Measurements from ENCODE around the gene JADE2.
"Not testable (repeated sequence)": the region's sequence is repeated elsewhere in the genome, so short reads cannot be mapped to it uniquely, and the experiment has no call there.

The JADE2 gene

DNA sequence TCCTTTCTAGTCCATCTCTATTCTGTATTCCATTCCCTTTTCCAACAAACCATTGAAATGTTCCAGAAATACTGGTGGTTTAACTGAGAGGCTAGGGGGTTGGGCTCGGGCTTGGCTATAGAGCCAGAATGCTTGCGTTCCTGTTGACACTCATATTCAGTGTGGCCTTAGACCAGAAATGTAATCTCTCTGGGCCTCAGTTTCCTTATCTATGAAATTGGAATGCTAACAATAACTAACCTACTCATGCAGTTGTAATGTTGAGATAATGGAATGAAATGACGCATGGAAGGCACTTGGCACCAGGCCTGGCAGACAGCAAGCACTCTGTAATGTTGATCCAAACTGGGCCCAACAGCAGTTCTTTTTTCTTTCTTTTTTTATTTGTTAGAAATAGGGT is 26.8 kb downstream of the JADE2 start:
- DNase-seq (ENCODE audit: low spot score) = no peak

DNA sequence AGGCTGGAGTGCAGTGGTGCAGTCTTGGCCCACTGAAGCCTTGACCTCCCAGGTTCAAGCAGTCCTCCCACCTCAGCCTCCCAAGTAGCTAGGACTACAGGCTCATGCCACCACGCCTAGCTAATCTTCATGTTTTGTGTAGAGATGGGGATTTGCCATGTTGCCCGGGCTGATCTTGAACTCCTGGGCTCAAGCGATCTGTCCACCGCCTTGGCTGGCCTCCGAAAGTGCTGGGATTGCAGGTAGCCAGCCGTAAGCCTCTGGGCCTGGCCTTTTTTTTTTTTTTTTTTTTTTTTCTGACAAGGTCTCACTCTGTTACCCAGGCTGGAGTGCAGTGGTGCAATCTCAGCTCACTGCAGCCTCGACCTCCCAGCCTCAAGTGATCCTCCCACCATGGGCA is 27.2 kb downstream of the JADE2 start:
- not testable (repeated sequence) for DNase-seq (ENCODE audit: low spot score)

DNA sequence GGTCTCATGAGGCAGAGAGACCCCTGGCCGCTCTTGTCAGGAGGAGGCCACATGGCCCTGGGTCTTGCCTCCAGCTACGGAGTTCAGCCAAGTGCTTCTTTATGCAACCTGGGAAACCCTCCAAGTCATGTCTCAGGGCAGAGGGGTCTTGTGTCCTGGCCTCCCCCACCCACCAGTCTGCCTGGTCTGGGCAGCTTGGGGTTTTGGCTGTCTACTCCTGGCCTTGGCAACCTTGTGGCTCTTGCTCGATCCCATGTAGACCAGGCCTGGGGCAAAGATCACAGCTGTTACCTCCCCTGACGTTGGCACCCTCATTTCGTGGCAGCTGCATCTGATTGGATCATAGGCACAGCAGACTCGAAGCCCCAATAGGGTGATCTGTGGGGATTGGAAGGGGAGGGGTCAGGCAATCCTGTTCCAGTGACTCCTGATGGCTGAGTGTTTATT is 28.4 kb downstream of the JADE2 start:
- no peak for DNase-seq (ENCODE audit: low spot score)

DNA sequence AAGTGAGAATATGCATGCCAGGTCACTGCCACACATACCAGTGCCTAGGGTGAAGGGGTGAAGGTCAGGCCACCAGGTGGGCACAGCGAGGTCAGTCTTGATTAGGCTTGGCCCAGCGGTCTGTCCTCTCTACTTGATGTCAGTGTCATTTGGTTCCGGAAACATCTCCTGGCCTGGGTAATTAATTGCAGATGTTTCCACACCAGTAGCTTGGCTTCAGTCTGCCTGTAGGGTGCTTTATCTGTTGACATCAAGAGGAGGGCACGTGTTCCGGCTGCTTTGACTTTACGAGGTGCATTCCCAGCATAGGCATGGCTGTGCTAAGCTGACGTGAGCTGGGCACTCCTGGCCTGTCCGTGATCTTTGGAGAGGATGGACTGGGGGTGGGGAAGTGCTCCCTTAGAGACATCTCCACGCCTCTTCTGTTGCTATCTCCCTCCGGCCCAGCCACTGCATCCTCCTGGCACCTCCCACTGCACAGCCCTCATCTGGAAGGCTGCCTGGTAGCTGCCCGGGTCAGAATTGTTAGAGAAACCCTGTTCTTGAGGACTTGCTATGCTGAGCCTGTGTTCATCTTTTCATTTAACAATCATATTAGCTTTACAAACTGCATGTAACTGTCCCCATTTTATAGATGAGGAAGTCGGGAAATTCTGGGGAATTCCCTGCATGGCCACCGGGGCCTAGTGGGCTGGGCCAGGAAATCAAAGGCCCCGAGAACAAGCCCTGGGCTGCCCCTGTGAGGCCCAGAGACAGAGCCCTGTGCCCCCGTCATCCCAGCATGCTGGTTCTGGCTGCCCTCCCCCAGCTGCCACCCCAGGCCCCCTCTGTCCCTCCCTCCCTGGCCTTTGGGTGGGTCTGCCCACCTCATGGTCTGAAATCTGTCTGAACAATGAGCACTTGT is 29.1 kb downstream of the JADE2 start:
- DNase-seq (ENCODE audit: low spot score) = no peak

DNA sequence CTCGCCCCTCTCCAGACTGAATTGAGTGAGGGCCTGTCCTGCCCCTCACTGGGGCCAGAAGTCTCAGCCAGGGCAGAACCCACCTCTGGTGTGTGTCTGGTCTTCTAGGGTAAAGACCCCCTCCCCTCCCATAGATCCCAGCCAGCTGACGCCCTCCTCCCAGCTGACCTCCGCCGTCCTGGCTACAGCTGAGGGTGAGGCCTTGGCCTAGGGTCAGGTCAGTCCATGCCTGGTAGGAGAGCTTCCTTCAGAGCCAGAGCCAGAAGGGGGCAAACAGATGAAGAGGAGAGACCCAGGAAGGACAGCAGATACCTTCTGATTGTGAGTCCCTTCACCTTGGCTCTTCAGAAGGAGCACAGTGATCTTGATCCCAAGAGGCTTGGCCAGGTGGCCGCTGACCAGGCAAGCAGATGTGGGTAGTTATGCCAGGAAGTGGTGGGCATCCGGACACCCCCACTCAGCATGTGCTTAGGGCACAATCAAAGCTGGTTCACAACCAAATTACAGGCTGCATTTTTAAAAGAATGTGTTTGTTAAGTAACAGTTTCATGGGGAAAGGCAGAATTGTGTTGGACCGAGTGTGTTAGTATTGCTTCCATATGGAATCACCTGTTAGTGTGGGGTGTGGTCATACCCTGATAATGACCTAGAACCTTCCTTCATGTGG is 29.9 kb downstream of the JADE2 start:
- DNase-seq (ENCODE audit: low spot score) = no peak

DNA sequence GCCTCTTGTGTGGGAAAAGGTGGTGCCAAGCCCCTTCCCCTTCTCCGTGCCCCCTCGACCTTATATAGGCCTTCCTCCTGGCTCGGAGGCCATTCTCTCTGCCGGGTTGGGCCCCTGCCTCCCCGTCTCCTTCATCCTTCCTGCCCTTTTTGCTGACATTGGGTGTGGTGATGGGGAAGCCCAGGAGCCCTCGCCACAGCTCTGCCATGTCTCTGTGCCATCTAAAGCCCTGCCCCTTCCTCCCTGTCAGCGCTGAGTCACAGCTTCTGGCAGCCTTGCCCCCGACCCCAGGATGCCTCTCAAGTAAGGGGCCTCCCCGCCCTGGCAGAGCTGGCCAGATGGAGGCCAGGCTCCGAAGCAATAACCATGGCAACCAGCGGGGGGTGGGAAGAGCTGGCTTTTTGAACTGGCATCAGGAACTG is 30.4 kb downstream of the JADE2 start:
- DNase-seq (ENCODE audit: low spot score) = peak; percentile 18

DNA sequence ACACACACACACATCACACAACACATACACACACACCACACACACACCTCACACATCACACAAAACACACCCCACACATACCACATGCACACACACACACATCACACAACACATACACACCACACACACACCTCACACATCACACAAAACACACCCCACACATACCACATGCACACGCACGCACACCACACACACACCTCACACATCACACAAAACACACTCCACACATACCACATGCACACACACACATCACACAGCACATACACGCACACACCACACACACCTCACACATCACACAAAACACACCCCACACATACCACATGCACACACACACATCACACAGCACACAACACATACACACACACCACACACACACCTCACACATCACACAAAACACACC is 31.1 kb downstream of the JADE2 start:
- DNase-seq (ENCODE audit: low spot score) = not testable (repeated sequence)

DNA sequence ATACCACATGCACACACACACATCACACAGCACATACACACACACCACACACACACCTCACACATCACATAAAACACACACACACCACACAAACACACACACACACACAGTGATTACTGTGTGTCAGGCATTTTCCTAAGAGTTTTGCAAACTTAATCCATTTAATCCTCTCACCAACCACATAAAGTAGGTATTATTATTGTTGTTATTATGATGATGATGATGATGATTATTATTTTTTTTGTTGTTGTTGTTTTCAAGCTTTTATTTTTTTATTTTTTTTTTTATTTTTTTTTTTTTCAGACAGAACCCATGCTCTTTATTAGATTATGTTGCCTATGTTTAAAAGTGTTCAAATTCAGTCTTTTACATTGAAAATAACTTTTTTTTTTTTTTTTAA is 31.5 kb downstream of the JADE2 start:
- no peak for DNase-seq (ENCODE audit: low spot score)

DNA sequence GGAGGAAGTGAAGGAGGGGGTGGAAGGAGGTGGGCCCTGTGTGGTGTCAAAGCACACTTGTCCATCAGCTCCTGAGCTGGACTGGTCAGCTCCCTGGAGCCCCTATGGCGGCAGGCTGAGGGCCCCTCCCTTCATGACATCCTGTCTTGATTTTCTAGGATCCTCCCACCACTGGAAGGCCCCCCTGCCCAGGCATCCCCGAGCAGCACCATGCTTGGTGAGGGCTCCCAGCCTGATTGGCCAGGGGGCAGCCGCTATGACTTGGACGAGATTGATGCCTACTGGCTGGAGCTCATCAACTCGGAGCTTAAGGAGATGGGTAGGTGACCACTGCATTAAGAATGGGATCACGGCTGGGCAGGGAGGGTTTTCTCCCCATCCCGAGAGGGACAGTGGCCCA is 34.2 kb downstream of the JADE2 start:
- DNase-seq (ENCODE audit: low spot score) = no peak

DNA sequence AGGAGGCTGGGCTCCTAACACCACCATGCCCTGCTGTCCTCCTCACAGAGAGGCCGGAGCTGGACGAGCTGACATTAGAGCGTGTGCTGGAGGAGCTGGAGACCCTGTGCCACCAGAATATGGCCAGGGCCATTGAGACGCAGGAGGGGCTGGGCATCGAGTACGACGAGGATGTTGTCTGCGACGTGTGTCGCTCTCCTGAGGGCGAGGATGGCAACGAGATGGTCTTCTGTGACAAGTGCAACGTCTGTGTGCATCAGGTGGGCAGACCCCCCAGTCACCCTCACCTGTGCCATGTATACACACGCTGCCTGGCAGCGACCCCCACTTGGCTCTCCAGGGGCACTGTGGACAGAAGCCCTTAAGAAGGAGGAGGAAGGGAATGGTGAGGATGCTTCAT is 35.2 kb downstream of the JADE2 start:
- DNase-seq (ENCODE audit: low spot score) = no peak

DNA sequence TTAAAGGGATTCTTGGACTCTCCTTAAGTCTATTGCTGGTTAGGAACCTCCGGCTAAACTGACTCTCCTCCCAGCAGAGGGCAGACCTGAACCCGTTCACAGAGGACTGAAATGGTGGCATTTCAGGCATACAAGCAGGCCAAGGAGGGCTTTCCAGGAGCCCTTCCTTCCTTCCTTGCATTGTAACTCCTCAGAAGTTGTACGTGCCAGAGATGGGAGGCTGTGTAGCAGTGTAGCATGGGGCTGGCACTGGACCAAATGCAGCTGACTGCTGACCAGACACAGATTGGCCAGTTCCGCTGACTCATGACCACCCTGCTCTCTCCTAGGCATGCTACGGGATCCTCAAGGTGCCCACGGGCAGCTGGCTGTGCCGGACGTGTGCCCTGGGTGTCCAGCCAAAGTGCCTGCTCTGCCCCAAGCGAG is 36.4 kb downstream of the JADE2 start:
- peak; percentile 71 for DNase-seq (ENCODE audit: low spot score)

DNA sequence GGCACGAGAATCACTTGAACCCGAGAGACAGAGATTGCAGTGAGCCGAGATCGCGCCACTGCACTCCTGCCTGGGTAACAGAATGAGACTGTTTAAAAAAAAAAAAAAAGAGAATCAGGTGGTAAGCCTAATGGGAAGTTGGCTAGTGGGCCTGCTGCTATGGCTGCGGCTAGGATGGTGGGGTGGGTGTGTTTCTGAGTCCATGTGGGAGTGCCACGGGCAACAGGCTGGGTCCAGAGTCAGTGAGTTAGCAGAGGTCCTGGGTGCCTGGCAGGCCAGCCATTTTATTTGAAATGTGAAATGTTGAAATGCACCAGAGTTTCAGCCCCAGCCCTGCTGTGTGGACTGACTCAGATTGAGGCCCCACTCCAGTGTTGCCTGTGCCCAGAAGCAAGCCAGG is 37.8 kb downstream of the JADE2 start:
- DNase-seq (ENCODE audit: low spot score) = no peak

DNA sequence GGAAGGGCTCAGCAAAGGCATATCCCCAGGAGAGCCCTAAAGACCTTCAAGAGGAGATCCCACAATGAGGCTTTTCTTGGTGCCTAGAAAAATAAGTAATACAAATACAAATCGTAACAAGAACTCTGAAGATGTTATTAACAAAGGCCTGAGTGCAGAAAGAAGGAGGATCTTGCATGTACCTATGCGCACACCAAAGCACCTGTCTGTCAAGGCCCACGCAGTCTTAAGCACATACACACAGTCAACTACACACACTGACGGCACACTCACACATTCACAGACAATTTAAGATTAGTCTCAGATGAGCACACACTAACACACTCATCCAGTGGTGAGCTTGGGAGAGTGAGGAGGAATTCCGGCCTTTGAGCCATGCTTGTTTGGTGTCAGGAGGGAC is 38.5 kb downstream of the JADE2 start:
- DNase-seq (ENCODE audit: low spot score) = no peak

DNA sequence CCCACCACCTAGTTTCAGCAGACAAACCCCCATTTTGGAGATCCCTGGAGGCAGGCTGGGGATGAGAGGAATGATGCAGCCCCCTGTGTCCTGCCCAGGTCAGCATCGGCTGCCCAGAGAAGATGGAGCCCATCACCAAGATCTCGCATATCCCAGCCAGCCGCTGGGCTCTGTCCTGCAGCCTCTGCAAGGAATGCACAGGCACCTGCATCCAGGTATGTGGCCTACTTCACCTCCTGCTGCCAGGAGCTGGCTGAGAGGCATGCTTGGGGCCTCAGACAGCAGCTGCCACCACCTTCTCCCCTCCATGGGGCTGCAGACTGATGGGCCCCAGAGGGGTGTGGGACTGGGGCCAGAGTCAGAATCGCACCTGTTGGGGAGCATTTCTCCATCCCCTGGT is 38.9 kb downstream of the JADE2 start:
- no peak for DNase-seq (ENCODE audit: low spot score)

DNA sequence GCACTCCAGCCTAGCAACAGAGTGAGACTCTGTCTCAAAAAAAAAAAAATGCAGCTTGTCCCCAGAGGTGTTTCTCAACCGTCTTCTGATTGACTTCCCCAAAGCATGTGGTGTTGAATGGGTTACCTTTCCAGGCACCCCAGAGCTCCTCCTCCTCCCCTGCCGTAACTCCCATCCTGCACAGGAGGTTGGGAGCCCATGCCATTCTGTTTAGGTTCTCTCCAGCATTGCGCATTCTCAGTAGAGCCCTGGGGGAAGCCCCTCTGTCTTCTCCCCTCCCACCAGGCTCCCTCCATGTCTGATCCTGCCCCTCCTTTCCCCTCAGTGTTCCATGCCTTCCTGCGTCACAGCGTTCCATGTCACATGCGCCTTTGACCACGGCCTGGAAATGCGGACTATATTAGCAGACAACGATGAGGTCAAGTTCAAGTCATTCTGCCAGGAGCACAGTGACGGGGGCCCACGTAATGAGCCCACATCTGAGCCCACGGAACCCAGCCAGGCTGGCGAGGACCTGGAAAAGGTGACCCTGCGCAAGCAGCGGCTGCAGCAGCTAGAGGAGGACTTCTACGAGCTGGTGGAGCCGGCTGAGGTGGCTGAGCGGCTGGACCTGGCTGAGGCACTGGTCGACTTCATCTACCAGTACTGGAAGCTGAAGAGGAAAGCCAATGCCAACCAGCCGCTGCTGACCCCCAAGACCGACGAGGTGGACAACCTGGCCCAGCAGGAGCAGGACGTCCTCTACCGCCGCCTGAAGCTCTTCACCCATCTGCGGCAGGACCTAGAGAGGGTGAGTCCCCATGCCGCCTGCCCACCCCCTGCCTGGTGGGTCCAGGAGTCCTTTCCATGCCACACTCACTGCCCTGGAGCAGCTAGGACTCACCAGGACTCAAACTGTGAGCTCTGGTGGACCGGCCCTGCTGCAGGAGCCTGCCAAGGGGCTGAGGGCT is 40.6 kb downstream of the JADE2 start:
- no peak for DNase-seq (ENCODE audit: low spot score)

DNA sequence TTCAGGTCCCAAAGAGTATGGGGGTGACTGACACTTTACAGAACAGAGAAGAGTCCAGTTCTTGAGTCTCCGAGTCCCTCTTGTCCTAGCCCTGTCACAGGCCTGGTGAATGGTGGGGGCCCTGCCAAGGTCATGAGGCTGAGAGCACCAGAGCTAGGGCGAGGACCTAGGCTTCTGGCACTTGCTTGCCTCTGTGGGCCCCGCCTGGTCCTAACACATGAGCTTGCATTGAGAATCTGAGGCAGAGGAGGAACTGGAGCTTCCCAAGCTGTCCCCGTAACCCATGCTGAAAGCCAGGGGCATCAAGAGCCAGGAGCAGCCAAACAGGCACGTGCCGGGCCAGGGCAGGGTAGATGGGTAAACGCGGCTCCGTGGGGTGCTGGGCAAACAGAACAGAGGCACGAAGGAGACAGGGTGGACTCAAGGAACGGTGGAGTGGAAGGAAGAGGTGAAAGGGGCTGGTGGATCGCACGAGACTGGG is 41.3 kb downstream of the JADE2 start:
- no peak for DNase-seq (ENCODE audit: low spot score)

DNA sequence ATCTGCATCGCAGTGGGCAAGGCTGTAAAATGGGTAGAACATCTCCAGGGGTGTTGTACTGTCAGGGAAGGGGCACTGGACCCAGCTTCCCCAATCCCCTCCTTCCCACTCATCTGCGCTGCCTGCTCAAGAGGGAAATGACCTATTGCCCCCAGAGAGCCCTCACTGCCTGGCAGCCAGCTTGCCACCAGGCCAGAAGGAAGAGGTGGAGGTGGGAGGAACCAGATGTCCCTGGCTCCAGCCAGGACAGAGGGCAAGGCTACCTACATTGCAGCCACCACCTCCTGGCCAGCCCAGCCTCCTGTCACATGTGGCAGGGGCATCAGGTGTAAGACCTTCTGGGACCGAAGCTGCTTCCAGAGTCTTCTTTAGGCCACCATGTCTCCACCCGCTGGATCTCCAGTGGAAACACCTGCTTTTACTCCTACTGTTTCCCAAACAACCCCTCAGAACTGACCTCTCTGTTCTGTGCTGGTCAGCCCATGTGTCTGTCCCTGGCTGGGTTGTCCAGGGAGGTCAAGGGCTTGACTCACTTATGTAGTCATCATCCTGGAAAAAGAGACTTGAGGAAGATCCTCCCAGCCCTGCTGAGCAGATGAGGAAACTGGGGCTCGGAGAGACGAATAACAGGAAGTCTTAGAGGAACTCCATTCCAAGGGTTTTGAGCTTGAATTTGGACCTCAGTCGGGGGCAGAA is 42.3 kb downstream of the JADE2 start:
- no peak for DNase-seq (ENCODE audit: low spot score)

DNA sequence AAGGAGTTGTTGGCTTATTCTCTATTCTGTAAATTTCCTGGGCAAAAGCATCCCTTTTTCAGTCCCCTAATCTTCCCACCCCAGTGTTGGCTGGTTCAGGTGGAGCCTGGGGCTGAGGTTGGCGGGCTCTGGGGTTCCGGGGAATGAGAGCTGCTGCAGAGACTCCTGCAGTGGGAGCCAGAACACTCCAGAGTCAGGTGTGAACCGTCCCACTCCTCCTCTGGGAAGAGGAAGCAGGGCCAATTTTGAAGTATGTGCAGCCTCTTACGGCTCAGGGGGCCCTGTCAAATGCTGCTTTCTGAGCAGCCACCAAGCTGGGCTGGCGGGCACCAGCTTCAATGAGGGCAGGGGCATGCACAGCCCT is 42.8 kb downstream of the JADE2 start:
- no peak for DNase-seq (ENCODE audit: low spot score)

DNA sequence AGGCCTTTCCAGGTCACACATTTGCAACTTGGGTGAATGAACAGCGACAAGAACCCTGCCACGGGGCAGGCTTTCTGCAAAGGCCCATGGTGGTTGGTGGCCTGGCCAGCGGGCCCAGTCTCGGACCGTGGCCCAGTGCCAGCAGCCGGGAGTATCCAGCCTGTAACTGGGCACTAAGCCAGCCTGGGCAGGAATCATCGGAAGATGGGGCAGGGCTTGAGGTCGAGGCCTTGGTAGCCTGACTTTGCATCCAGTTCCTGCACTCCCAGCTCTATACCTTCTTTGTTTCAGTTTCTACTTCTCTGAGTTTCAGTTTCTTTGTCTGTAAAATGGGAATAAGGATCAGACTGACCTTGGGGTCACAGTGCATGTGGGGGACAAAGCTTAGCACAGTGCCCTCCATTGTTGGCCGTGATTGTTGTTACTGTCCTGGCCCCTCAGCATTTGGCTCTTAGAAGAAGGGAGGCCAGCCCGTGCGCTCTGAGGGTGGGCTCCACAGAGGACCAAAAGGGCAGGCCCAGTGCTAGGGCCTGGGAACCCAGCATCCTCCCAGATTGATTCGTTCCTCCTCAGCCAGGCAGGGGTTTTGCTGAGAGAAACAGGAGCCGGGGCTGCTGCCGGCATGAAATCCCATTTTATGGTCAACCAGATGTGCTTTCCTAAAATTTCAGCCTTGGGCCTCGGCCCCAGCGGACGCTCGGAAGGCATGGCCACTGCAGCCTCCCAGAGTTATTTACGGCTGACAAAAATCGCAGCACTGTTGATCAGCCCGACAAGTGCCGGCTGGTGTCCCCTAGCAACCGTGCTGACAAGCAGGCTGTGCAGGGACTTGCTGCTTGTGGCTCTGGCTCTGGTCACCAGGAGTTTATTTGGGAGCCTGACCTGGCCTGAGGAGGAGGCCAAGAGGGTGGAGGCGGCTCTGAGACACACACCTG is 43.6 kb downstream of the JADE2 start:
- peak; percentile 57 for DNase-seq (ENCODE audit: low spot score)

DNA sequence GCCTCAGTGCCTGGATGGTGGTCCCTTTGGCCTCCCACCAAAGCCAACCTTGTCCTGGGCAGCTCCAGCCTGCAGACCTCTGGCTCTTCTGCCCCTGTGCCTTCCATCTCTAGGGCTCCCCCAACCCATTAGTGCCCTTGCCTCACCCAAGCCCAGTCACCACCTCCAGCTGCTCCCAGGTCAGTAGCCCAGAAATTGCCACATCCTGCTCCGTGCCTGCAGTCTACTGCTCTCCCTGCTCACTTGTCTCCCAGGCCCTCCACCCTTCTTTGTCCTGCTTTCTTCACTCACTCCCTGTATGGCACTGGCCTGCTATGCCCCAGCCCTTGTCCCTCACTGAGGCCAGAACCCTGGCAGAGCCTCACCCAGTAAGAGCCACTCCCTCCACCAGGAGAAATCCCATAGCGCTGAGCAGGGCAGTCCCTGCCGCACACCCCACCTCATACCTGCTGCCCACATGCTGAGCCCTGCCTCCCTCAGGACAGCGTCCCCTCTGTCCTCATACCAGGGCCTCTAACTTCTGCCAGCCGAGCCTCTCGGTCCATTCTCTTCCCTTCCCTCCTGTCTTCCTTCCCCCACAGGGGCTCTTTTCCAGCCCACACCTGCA is 44.4 kb downstream of the JADE2 start:
- DNase-seq (ENCODE audit: low spot score) = no peak

All from COLO829 (cell line).